ENCODE results near the gene KCNQ1.

The KCNQ1 gene

DNA sequence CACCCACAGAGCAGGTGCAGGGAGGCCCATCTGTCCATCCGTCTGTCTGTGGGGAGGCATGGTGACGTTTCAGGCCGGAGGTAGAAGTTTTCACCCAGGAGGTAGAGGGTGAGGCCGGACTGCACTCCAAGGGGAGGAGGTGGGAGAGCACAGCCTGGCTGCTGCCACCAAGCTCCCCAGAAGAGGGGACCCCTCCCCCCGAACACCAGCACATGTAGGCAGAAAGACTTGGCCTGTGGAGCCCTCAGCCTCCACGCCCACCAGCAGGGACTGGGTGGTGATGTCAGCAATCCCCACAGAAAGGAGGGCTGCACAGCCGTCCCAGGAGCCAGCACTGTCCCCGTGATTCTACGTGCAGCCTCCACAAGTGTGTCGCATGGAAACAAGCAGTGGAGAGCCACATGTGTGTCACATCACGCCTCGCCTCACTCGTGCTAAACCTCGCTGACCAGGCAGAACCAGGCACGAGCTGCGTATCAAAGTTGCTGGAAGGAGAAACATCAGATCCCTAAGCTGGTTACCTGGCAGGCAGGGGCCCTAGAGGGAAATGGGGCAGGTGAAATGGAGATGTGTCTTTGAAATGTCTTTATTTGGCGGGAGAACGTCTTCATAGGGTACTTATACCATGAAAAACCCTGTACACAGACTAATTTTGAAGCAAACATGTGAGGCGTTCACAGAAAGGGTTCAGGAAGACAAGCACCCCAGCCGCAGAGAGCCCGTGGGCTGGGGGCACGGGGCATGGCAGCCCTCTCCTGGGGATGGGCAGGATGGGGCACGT is 391.7 kb downstream of the KCNQ1 start:
- H3K4me3 Mint-ChIP-seq = no peak overlapping the region
- H3K27me3 Mint-ChIP-seq = no peaks in the 10 kb centered on the region
- no peak overlapping the region for H3K27ac Mint-ChIP-seq
- H3K4me1 Mint-ChIP-seq = peaks cover 13% of the 10 kb centered on the region
- H3K9me3 Mint-ChIP-seq = no peaks in the 10 kb centered on the region
- H3K36me3 Mint-ChIP-seq = no peaks in the 10 kb centered on the region

DNA sequence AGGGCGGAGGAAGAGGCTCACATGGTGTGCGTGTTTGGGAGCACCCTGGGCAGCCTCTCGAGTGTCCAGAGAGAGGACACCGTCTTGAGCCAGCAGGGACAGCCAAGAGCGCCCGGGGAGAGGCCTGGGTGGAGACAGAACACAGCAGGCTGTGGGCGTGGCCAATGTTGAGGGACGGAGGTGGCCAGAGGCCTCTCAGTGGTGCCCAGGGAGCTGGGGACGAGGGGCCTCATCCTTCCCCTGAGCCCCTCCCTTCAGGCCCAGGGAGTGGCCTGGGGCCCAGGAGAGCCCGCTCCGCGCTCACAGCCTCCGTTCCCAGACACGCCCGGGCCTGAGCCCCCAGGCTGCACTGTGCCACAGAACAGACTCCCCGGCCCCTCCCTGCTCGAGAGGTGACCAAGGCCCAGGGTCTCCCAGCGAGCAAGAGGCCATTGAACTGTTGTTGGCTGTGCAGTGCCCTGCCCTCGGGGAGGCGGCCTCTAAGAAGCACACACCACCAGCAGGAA is 392.3 kb downstream of the KCNQ1 start:
- Mint-ChIP-seq H3K4me3 (no peak overlapping the region), H3K9me3 (no peaks in the 10 kb centered on the region), H3K27ac (no peak overlapping the region), H3K4me1 (peaks cover 14% of the 10 kb centered on the region), H3K27me3 (no peaks in the 10 kb centered on the region), H3K36me3 (no peaks in the 10 kb centered on the region)

DNA sequence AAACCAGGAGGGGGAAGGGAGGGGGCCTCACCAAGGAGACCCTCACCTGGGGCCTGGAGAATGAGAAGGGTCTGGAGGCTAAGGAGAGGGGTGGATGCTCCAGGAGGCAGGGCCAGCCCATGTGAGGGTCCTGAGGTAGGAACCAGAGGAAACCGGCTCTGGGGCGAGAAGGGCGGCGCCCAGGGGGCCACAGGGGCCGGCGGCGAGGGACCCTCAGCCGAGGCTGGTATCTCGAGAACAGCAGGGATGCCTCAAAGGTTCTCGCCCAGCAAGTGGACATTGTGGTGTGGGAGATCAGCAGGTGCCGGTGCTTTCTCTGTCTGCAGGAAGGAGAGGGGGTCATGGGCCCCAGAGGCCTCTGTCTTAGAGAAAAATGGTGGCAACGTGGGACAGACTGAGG is 392.8 kb downstream of the KCNQ1 start:
- no peaks in the 10 kb centered on the region for H3K36me3 Mint-ChIP-seq
- H3K9me3 Mint-ChIP-seq = no peaks in the 10 kb centered on the region
- H3K4me3 Mint-ChIP-seq = no peak overlapping the region
- H3K27me3 Mint-ChIP-seq = no peaks in the 10 kb centered on the region
- peaks cover 19% of the 10 kb centered on the region for H3K4me1 Mint-ChIP-seq
- no peak overlapping the region for H3K27ac Mint-ChIP-seq

DNA sequence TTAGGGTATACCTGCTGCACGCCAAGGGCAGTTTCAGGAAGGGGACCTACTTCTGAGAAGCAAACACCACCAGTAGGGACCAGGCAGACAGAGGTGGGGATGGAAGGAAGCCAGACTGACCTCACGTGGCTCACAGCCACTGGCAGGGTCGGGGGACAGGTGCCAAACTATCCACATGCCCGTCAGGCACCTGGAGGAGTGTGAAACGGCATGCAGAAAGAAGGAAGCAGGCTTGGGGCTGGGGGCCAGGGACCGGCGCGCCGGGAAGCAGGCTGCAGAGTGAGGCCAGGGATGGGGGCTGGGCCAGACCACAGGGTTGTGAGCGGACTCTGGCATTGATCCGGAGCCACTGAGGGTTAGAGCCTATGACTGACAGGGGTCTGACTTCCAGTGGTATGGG is 393.3 kb downstream of the KCNQ1 start:
- H3K36me3 Mint-ChIP-seq = no peaks in the 10 kb centered on the region
- peaks cover 19% of the 10 kb centered on the region for H3K4me1 Mint-ChIP-seq
- H3K4me3 Mint-ChIP-seq = no peak overlapping the region
- H3K27me3 Mint-ChIP-seq = no peaks in the 10 kb centered on the region
- no peaks in the 10 kb centered on the region for H3K9me3 Mint-ChIP-seq
- H3K27ac Mint-ChIP-seq = no peak overlapping the region

DNA sequence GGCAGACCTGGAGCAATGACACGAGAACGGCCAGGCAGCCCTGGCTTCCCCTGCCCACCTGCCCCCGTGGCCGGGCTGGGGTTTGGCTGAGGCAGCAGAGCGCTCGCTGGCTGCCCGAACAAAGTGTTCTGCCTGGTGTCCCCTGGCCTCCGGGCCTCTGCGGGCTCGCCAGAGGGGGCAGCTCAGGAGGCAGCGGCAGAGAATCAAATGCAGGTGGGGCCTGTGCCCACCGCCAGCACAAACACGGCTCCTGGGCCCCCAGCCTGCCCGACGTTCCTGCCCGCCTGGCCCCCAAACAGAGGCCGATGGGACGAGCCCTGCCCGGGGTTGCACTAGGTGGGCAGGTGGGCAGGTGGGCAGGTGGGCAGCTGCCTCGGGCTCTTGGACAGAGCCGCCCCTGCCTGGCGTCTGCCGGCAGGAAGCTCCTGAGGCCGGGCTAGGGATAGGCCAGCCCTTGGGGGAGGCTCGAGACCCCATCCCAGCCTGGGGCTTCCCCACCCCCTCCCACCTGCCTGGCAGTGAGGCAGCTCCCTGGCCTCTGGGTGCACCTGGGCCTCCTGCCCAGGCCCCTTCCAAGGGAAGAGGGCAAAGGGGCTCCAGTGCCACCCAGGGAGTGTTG is 394.0 kb downstream of the KCNQ1 start:
- H3K27ac Mint-ChIP-seq = no peak overlapping the region
- H3K4me1 Mint-ChIP-seq = peaks cover 19% of the 10 kb centered on the region
- no peak overlapping the region for H3K4me3 Mint-ChIP-seq
- no peaks in the 10 kb centered on the region for H3K27me3 Mint-ChIP-seq
- H3K9me3 Mint-ChIP-seq = no peaks in the 10 kb centered on the region
- no peaks in the 10 kb centered on the region for H3K36me3 Mint-ChIP-seq

DNA sequence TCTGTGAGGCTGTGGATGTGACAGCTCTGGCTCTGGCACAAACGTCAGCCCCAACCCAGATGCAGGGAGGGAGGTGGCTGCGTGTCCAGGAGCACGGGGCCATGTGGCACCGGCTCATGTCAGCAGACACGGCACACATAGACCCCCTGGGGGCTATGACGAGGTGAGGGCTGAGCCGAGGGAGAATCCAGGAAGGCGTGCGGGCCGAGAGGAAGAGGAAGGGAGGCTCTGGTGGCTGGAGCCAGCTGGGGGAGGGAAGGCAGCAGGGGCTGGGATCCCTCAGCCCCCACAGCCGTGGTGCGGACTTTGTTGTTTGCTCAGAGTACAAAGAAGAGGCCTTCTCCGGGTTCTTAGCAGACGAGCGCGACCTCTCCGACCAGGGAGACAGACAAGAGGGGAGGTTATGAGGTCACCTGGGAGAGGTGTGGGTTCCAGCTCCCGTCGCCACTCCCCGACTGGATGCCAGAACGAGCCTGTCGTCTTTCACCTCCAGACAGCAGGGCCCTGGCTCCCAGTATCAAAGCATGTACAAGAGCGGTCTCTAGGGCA is 394.7 kb downstream of the KCNQ1 start:
- Mint-ChIP-seq H3K36me3 (no peaks in the 10 kb centered on the region), H3K9me3 (no peaks in the 10 kb centered on the region), H3K4me3 (no peak overlapping the region), H3K27ac (no peak overlapping the region), H3K4me1 (peaks cover 19% of the 10 kb centered on the region), H3K27me3 (no peaks in the 10 kb centered on the region)

DNA sequence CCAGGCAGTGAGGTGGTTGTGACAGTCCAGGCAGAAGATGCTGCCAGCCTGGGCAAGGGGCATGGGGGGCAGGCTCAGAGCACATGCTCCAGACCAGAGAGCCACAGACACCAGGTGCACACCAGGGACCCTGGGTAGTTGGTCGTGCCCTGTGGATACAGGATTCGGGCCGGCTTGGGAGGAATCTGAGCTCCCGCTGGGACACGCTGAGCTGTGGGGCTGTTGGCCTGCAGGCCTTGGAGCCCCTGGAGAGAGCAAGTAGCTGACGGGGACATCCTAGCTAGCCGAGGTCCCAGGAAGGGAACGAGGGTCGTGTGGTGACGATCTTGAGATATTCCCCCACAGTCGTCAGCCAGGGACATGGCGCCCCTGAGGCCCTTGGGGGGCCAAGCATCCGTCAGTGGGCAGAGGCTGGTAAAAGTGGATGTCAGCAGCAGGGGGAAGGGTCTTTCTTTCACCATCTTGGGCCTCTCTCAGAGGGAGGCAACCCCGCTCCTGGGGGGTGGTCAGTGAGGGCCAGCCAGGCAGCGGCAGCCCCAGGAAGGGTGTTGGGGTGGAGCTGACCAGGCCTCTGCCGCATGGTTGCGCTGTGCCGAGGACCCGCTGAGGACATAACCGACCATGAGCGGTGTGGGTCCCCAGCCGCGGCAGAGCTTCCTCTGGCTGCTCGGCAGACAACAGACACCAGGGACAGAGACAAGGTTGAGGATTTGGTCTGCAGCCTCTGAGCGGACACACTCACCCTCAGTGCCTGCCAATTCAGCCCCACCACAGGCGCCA is 396.8 kb downstream of the KCNQ1 start:
- peaks cover 18% of the 10 kb centered on the region for H3K4me1 Mint-ChIP-seq
- no peaks in the 10 kb centered on the region for H3K36me3 Mint-ChIP-seq
- no peak overlapping the region for H3K4me3 Mint-ChIP-seq
- no peak overlapping the region for H3K27ac Mint-ChIP-seq
- no peaks in the 10 kb centered on the region for H3K27me3 Mint-ChIP-seq
- H3K9me3 Mint-ChIP-seq = no peaks in the 10 kb centered on the region

DNA sequence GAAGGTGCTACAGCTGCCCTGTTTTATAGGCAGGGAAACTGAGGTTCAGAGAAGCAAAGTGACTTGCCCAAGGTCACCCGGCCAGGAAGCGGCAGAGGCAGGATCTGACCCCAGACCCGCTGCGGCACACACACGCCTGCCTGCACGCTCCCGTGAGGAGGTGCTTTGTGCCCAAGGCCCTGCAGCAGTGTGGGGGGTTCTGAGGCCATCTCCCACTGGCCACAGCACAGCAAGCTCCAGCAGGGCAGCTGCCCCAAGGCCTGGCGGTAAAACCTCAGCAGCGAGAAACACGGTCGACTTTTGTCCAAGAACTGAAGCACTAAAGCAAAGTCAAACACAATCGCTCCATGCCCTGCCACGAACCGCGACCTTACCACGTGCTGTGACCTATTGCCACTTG is 398.1 kb downstream of the KCNQ1 start:
- no peak overlapping the region for H3K4me3 Mint-ChIP-seq
- no peaks in the 10 kb centered on the region for H3K9me3 Mint-ChIP-seq
- H3K36me3 Mint-ChIP-seq = no peaks in the 10 kb centered on the region
- H3K4me1 Mint-ChIP-seq = peaks cover 16% of the 10 kb centered on the region
- no peak overlapping the region for H3K27ac Mint-ChIP-seq
- no peaks in the 10 kb centered on the region for H3K27me3 Mint-ChIP-seq

DNA sequence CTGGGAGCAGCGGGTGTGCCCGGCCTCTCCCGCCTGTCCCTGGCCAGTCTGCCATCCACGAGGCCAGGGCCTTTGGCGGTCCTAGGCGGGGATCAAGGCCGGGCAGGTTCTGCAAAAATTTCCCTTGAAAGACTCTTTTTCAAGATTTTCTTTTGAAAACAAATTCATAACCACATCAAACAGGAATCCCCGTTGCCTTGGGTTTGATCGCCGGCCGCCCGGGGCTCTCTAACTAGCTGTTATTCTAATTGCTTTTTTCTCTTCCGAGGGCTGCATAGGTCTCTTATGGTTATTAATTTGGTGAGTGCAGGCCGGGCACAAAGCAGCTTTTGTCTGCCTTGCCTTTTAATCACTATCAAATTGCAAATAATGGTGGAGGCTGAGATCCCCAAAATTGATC is 398.7 kb downstream of the KCNQ1 start:
- Mint-ChIP-seq H3K4me1 (peaks cover 16% of the 10 kb centered on the region), H3K36me3 (no peaks in the 10 kb centered on the region), H3K4me3 (no peak overlapping the region), H3K9me3 (no peaks in the 10 kb centered on the region), H3K27ac (no peak overlapping the region), H3K27me3 (no peaks in the 10 kb centered on the region)

DNA sequence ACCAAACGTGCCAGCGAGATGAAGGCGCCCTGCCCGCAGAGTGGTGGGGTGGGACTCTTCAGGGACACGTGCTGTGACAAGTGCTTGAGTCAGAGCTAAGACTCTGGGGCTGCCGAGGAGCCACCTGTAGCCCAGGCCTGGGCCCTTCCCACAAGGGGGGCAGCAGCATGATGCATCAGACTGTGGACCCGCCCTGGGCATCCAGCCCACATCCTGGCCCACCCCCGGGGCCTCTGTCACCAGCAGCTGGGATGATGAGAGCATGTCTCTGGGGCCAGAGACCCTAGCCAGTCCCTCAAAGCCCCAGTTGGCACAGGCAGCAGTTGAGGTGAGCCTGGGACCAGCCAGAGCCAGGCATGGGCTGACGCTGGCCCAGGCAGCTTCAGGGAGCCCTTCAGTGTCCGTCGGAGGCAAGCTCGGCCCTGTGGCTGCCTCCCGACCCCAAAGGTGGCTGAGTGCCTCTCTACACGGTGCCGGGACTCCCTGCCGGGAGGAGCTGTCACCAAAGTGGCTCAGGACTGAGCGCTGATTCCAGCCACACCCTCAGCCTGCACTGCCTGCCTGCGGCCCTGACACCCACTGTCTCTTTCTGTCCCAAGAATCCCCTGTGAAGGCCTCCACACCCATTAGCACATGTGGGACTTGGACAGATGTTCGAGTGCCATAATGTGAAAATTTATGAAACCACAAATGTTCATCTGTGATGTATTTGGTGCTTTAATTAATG is 399.5 kb downstream of the KCNQ1 start:
- peaks cover 16% of the 10 kb centered on the region for H3K4me1 Mint-ChIP-seq
- no peak overlapping the region for H3K4me3 Mint-ChIP-seq
- no peaks in the 10 kb centered on the region for H3K27me3 Mint-ChIP-seq
- no peaks in the 10 kb centered on the region for H3K9me3 Mint-ChIP-seq
- H3K27ac Mint-ChIP-seq = no peak overlapping the region
- H3K36me3 Mint-ChIP-seq = no peaks in the 10 kb centered on the region

DNA sequence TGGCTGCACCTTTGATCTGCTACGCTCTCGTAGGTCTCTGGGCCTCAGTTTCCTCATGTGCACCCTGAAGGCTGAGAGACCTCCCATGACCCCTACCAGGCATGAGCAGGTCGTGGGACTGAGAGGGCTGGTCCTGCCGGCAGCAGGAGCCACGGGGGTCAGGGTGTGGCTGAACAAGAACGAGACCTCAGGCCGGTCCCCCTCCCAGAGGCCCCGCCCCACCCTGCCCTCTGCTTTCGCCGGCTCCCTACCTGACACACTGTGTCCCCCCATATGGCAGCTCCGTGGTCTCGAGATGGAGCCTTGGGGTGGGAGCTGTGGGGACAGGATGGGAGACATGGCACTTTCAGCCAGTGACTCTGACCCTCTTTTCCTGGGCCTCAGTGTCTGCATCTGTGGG is 400.2 kb downstream of the KCNQ1 start:
- Mint-ChIP-seq H3K27ac (no peak overlapping the region), H3K9me3 (no peaks in the 10 kb centered on the region), H3K36me3 (no peaks in the 10 kb centered on the region), H3K4me3 (no peak overlapping the region), H3K27me3 (no peaks in the 10 kb centered on the region), H3K4me1 (peaks cover 14% of the 10 kb centered on the region)

DNA sequence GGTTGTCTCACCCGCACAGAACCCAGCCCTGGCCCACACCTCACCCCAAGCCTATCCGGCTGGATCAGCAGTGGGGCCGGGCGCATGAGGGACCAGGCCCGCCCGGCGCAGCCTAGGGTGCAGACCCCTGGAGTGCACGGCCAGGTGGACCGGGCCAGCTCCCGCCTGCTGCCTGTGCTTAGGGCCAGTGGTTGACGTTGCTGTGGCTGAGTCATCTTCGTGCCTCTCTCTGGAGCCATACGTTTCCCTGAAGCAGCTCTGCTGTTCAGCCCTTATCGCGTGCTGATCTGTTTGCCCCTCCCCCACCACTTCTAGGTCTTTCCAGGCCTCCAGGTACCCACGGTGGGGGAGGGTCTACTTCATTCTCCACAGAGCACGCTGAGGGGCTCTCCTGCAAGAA is 401.2 kb downstream of the KCNQ1 start:
- Mint-ChIP-seq H3K9me3 (no peaks in the 10 kb centered on the region), H3K36me3 (no peaks in the 10 kb centered on the region), H3K27ac (no peak overlapping the region), H3K4me1 (peaks cover 8% of the 10 kb centered on the region), H3K27me3 (no peaks in the 10 kb centered on the region), H3K4me3 (no peak overlapping the region)

DNA sequence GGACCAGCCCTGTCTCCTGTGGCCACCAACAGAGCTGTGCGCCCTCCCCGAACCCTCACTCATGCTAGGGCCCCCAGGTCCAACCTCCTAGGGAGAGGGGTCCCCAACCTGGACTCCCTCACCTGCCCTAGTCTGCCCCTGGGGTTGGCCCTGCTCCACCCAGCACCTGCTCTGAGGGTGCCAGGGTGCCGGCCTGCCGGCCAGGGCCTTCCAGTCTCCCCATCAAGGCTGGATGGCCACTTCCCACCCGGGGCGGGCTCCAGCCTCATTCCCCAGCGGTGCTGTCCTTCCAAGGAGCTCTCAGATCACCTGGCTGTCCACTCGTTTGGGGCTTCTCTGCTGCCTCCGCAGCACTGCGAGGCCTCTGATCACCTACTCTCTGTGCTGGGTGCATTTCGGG is 401.7 kb downstream of the KCNQ1 start:
- Mint-ChIP-seq H3K27ac (no peak overlapping the region), H3K27me3 (no peaks in the 10 kb centered on the region), H3K9me3 (no peaks in the 10 kb centered on the region), H3K4me3 (no peak overlapping the region), H3K36me3 (no peaks in the 10 kb centered on the region), H3K4me1 (peaks cover 6% of the 10 kb centered on the region)

DNA sequence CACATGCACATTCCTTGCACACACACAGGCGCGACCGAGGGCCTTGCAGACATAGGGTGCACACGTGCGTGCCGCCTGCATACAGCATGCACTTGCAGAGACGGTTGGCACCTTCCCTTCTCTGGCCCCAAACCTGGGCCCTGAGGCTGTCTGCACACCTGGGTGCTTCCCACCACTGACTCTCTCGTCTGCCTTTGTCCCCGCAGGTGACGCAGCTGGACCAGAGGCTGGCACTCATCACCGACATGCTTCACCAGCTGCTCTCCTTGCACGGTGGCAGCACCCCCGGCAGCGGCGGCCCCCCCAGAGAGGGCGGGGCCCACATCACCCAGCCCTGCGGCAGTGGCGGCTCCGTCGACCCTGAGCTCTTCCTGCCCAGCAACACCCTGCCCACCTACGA is 402.8 kb downstream of the KCNQ1 start:
- Mint-ChIP-seq H3K27me3 (no peaks in the 10 kb centered on the region), H3K4me3 (no peak overlapping the region), H3K36me3 (no peaks in the 10 kb centered on the region), H3K27ac (no peak overlapping the region), H3K9me3 (no peaks in the 10 kb centered on the region), H3K4me1 (peaks cover under 1% of the 10 kb centered on the region)

DNA sequence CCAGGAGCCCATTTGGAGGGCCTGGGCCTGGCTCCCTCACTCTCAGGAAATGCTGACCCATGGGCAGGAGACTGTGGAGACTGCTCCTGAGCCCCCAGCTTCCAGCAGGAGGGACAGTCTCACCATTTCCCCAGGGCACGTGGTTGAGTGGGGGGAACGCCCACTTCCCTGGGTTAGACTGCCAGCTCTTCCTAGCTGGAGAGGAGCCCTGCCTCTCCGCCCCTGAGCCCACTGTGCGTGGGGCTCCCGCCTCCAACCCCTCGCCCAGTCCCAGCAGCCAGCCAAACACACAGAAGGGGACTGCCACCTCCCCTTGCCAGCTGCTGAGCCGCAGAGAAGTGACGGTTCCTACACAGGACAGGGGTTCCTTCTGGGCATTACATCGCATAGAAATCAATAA is 403.7 kb downstream of the KCNQ1 start:
- H3K27ac Mint-ChIP-seq = no peak overlapping the region
- H3K4me1 Mint-ChIP-seq = no peaks in the 10 kb centered on the region
- no peaks in the 10 kb centered on the region for H3K36me3 Mint-ChIP-seq
- H3K9me3 Mint-ChIP-seq = no peaks in the 10 kb centered on the region
- H3K27me3 Mint-ChIP-seq = no peaks in the 10 kb centered on the region
- no peak overlapping the region for H3K4me3 Mint-ChIP-seq

Measured in activated naive CD4-positive, alpha-beta T cell treated with anti-CD3 and anti-CD28 coated beads, Interleukin-2, amount 50 U/mL, for 24 hours (primary cell).